ENCODE results near the gene SPTBN5.

GRCh38 chr15:41817327-41817726 is 76.5 kb downstream of the SPTBN5 start:
- no peak for TF ChIP-seq CTCF (IDR thresholded peaks at IDR 0.05 in 2 of 3, conservative IDR thresholded peaks at IDR 0.05 in 1 of 3; ENCODE audit: borderline replicate concordance in 1 of 3, insufficient read depth in 1 of 3, low read depth in 2 of 3, low read length in 2 of 3)
- no peak for TF ChIP-seq CEBPB (IDR thresholded peaks at IDR 0.05; ENCODE audit: low read depth)
- no peak for TF ChIP-seq POLR2A (IDR thresholded peaks at IDR 0.05; ENCODE audit: borderline replicate concordance, extremely low read depth, insufficient read depth, insufficient read length)
- no peak for TF ChIP-seq EZH2 (IDR thresholded peaks at IDR 0.05)
- TF ChIP-seq REST (IDR thresholded peaks at IDR 0.05; ENCODE audit: low read depth) = no peak
- no peak for TF ChIP-seq FOSL1 (IDR thresholded peaks at IDR 0.05; ENCODE audit: low read depth)
- TF ChIP-seq MAX (IDR thresholded peaks at IDR 0.05) = no peak
- TF ChIP-seq JUND (IDR thresholded peaks at IDR 0.05) = no peak
- no peak for TF ChIP-seq POLR2AphosphoS5 (IDR thresholded peaks at IDR 0.05; ENCODE audit: low read depth, low read length)
- no peak for TF ChIP-seq RAD21 (IDR thresholded peaks at IDR 0.05; ENCODE audit: low read depth)
- no peak for TF ChIP-seq EGR1 (IDR thresholded peaks at IDR 0.05; ENCODE audit: low read depth)
- TF ChIP-seq EZH2phosphoT487 (IDR thresholded peaks at IDR 0.05; ENCODE audit: borderline replicate concordance) = no peak
- no peak for TF ChIP-seq CBX3 (IDR thresholded peaks at IDR 0.05; ENCODE audit: low read depth)
- no peak for TF ChIP-seq ZFX (IDR thresholded peaks at IDR 0.05)

Data from HCT116 (cell line).